GM23338 (cell line): ENCODE measurements around the gene CHTF8. TPM values are rescaled to one million over a fixed set of nuclear protein-coding genes. Genes with fewer than 3 reads are reported as not detected.

ENCODE experiments used
- ATAC-seq: fragments of 200-7000 bp; cut with Tn5 transposase; 3 replicates; pipeline ENCODE4 v1.9.1; 2020
- DNase-seq: peaks from one replicate; pipeline ENCODE4 v3.0.0-alpha.2; 2015; ENCODE audit warnings: low spot score
- H2AFZ ChIP-seq: fragments of 200-600 bp; sonication (generic); 2 replicates; pipeline ENCODE4 v1.8.0; 2016; ENCODE audit warnings: antibody characterized with exemption, mild to moderate bottlenecking, moderate library complexity
- H3F3A ChIP-seq: fragments of 200-600 bp; sonication (generic); replicated peaks from 2 replicates; pipeline ENCODE4 v1.8.0; 2017; ENCODE audit warnings: antibody characterized with exemption, mixed run types, low read depth
- H3K27ac ChIP-seq: fragments of 200-600 bp; sonication (generic); 2 replicates; pipeline ENCODE4 v1.6.1; 2016; ENCODE audit warnings: low read depth
- H3K27me3 ChIP-seq: fragments of 200-600 bp; sonication (generic); 2 replicates; pipeline ENCODE4 v1.8.0; 2016; ENCODE audit warnings: mild to moderate bottlenecking, mixed run types, moderate library complexity; ENCODE audit not compliant: insufficient read depth
- H3K36me3 ChIP-seq: fragments of 200-600 bp; sonication (generic); 2 replicates; pipeline ENCODE4 v1.8.0; 2016; ENCODE audit warnings: mild to moderate bottlenecking; ENCODE audit not compliant: insufficient read depth
- H3K4me1 ChIP-seq: fragments of 200-600 bp; sonication (generic); 2 replicates; pipeline ENCODE4 v1.8.0; 2016; ENCODE audit warnings: mild to moderate bottlenecking, moderate library complexity; ENCODE audit not compliant: insufficient read depth
- H3K4me2 ChIP-seq: fragments of 200-600 bp; sonication (generic); 2 replicates; pipeline ENCODE4 v1.7.1; 2017; ENCODE audit warnings: mixed run types
- H3K4me3 ChIP-seq: fragments of 200-600 bp; sonication (generic); 2 replicates; pipeline ENCODE4 v1.6.1; 2016; ENCODE audit warnings: mixed run types
- H3K79me2 ChIP-seq: fragments of 200-600 bp; sonication (generic); replicated peaks from 2 replicates; pipeline ENCODE4 v1.8.0; 2017; ENCODE audit warnings: mild to moderate bottlenecking; ENCODE audit not compliant: insufficient read depth
- H3K9me2 ChIP-seq: fragments of 200-600 bp; sonication (generic); 2 replicates; pipeline ENCODE4 v1.8.0; 2017; ENCODE audit not compliant: insufficient read depth
- H4K20me1 ChIP-seq: fragments of 200-600 bp; sonication (generic); replicated peaks from 2 replicates; pipeline ENCODE4 v1.8.0; 2017; ENCODE audit warnings: mild to moderate bottlenecking; ENCODE audit not compliant: insufficient read depth
- H3K27ac Mint-ChIP-seq: 2 replicates; pipeline ENCODE4 v1.8.0; 2020; ENCODE audit warnings: inconsistent platforms, mild to moderate bottlenecking, moderate library complexity, mixed read lengths
- H3K27me3 Mint-ChIP-seq: 3 replicates; pipeline ENCODE4 v1.8.0; 2022; ENCODE audit warnings: low read depth, mild to moderate bottlenecking, moderate library complexity, mixed read lengths, inconsistent platforms; ENCODE audit not compliant: insufficient read depth, poor library complexity
- H3K36me3 Mint-ChIP-seq: 3 replicates; pipeline ENCODE4 v1.8.0; 2021; ENCODE audit warnings: low read depth, mild to moderate bottlenecking, inconsistent platforms, moderate library complexity, mixed read lengths
- H3K4me1 Mint-ChIP-seq: 3 replicates; pipeline ENCODE4 v1.8.0; 2020; ENCODE audit warnings: mild to moderate bottlenecking, inconsistent platforms, mixed read lengths
- H3K4me3 Mint-ChIP-seq: 3 replicates; pipeline ENCODE4 v1.8.0; 2021; ENCODE audit warnings: moderate library complexity, mild to moderate bottlenecking, inconsistent platforms, mixed read lengths
- H3K9me3 Mint-ChIP-seq: 3 replicates; pipeline ENCODE4 v1.8.0; 2020; ENCODE audit warnings: moderate library complexity, mild to moderate bottlenecking, inconsistent platforms, mixed read lengths
- CREB1 ChIP-seq: fragments of 250-450 bp; sonication (Bioruptor Pico); IDR thresholded peaks from 2 replicates; pipeline ENCODE4 v1.5.0; 2020; ENCODE audit warnings: low read depth, mild to moderate bottlenecking, moderate library complexity
- CTCF ChIP-seq, 2 experiments: fragments of 200-600 bp in 1 of 2; sonication (generic) in 1 of 2; conservative IDR thresholded peaks; 2 replicates each; pipeline versions ENCODE4 v1.5.1 to v1.6.1; 2016 to 2017; ENCODE audit warnings: antibody characterized with exemption in 2 of 2, low read depth in 2 of 2, mild to moderate bottlenecking in 2 of 2, moderate library complexity in 1 of 2
- ETS1 ChIP-seq: IDR thresholded peaks from 2 replicates; pipeline ENCODE4 v1.6.1; 2016; ENCODE audit warnings: antibody characterized with exemption
- EZH2 ChIP-seq: fragments of 200-600 bp; sonication (generic); IDR thresholded peaks from one replicate; pipeline ENCODE4 v1.8.0; 2017; ENCODE audit warnings: antibody characterized with exemption, mild to moderate bottlenecking, low read depth; ENCODE audit not compliant: unreplicated experiment
- JUNB ChIP-seq: IDR thresholded peaks from one replicate; pipeline ENCODE4 v1.6.1; 2016; ENCODE audit warnings: antibody characterized with exemption; ENCODE audit not compliant: unreplicated experiment
- NANOG ChIP-seq: IDR thresholded peaks from 2 replicates; pipeline ENCODE4 v1.6.1; 2016; ENCODE audit warnings: antibody characterized with exemption, borderline replicate concordance
- POLR2AphosphoS5 ChIP-seq: IDR thresholded peaks from 2 replicates; pipeline ENCODE4 v1.6.1; 2016; ENCODE audit warnings: antibody characterized with exemption, low read depth
- STAT1 ChIP-seq: IDR thresholded peaks from one replicate; pipeline ENCODE4 v1.6.1; 2016; ENCODE audit warnings: antibody characterized with exemption; ENCODE audit not compliant: unreplicated experiment
- ZNF114 ChIP-seq: fragments of 250-450 bp; sonication (Bioruptor Pico); IDR thresholded peaks from 2 replicates; pipeline ENCODE4 v1.5.0; 2020; ENCODE audit warnings: mild to moderate bottlenecking, moderate library complexity
- ZNF331 ChIP-seq: fragments of 250-450 bp; sonication (Bioruptor Pico); IDR thresholded peaks from 2 replicates; pipeline ENCODE4 v1.5.0; 2020; ENCODE audit warnings: low read depth, mild to moderate bottlenecking, moderate library complexity
- polyA plus RNA-seq: library from polyadenylated mRNA; unstranded; fragments of >200 nt; fragmentation: Nextera tagmentation; extraction: Ambion mirVana; gene quantifications from 2 replicates; pipeline ENCODE4 v1.2.1, GENCODE V29; 2016
- total RNA-seq: library from RNA; depleted of rRNA; stranded (reverse); fragments of >200 nt; shearing (Covaris generic); gene quantifications from 2 replicates; pipeline ENCODE4 v1.2.3, GENCODE V29; 2014
- TF ChIP-seq, protein P1 (sequence below): IDR thresholded peaks from one replicate; pipeline ENCODE4 v1.6.1; 2018; ENCODE audit warnings: antibody characterized with exemption; ENCODE audit not compliant: unreplicated experiment

Gene CHTF8
- total and polyA plus RNA-seq, 2 experiments from 2014 or later, result 24.4 to 155 TPM

DNA sequence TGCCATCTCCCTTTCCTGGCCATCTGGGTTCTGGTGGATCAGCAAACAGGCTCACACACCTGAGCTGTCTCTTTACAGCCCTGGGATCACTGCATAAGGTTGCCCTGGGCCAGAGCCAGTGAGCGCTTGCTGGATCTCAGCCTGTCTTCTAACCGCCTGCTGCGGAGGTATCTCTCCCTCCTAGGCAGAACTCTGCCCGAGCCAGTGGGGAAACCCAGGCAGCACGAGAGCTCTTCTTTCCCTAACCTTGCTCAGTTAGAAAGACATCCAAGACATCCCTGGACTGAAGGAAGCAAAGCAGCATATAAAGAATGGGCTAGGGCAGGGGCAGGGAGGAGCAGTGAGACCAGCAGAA lies 20.5 kb downstream of the CHTF8 start:
- Histone ChIP-seq H3K27me3 (no peaks in the 10 kb centered on the region), H3K9me2 (no peaks in the 10 kb centered on the region), H3K4me2 (no peak overlapping the region), H2AFZ (no peak overlapping the region), H3K27ac (peak overlapping the region; percentile 66; the same call in 1 of the 2 replicates), H3K4me1 (peaks cover 23% of the 10 kb centered on the region), H3K79me2 (peaks cover 47% of the 10 kb centered on the region), H3K36me3 (peaks cover 61% of the 10 kb centered on the region), H3F3A (peaks cover 70% of the 10 kb centered on the region), H3K4me3 (no peak overlapping the region), H4K20me1 (peaks cover 10% of the 10 kb centered on the region)
- H3K4me3 Mint-ChIP-seq, result no peak overlapping the region
- ATAC-seq (no peak), DNase-seq (no peak)
- H3K36me3 Mint-ChIP-seq, result peaks cover 87% of the 10 kb centered on the region
- H3K27me3 Mint-ChIP-seq, result peaks cover 24% of the 10 kb centered on the region
- TF ChIP-seq NANOG (no peak), POLR2AphosphoS5 (0 out of 2 replicates have a peak, but pooled peaks have one; percentile 1)
- H3K9me3 Mint-ChIP-seq, result no peaks in the 10 kb centered on the region
- H3K4me1 Mint-ChIP-seq, result peaks cover 42% of the 10 kb centered on the region
- H3K27ac Mint-ChIP-seq, result no peak overlapping the region

DNA sequence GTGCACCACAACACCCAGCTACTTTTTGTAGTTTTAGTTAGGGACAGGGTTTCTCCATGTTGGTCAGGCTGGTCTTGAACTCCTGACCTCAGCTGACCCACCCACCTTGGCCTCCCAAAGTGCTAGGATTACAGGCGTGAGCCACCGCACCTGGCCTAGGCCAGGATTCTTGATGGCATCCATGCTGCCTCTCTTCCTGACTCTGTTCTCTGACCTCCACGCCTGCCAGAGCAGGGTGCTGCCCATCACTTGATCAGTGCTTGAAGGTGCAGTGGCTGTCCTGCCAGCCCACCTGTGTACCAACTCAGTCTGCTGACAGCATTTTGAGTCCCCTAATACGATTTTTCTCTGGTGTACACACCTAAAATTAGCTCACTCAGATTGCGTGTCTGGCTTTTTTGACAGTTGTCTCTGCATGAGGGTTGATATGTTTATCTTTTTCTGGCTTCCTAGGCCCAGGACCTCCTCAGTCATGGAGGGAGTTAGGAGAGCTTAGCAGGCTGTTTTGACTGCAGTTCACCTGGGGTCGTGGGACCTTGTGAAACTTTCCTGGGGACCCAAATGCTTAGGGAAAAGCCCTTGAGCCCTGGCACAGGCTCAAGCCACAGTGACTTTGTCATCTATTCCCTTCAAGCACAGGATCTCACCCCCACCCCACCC lies 21.0 kb downstream of the CHTF8 start:
- H3K4me1 Mint-ChIP-seq, result peaks cover 42% of the 10 kb centered on the region
- no peak overlapping the region; the same call in 2 of the 3 replicates for H3K4me3 Mint-ChIP-seq
- Histone ChIP-seq H3K27ac (0 out of 2 replicates have a peak overlapping the region, but pooled peaks have one; percentile 66), H2AFZ (no peak overlapping the region), H4K20me1 (peaks cover 6% of the 10 kb centered on the region), H3K4me3 (no peak overlapping the region), H3K9me2 (no peaks in the 10 kb centered on the region), H3F3A (peaks cover 65% of the 10 kb centered on the region), H3K27me3 (no peaks in the 10 kb centered on the region), H3K79me2 (peaks cover 51% of the 10 kb centered on the region), H3K4me1 (peaks cover 23% of the 10 kb centered on the region), H3K4me2 (no peak overlapping the region), H3K36me3 (peaks cover 58% of the 10 kb centered on the region)
- H3K27me3 Mint-ChIP-seq, result peaks cover 24% of the 10 kb centered on the region
- DNase-seq, result no peak
- H3K27ac Mint-ChIP-seq, result no peak overlapping the region
- no peak for ATAC-seq
- no peaks in the 10 kb centered on the region for H3K9me3 Mint-ChIP-seq
- TF ChIP-seq JUNB (no peak), ZNF114 (no peak)
- TF ChIP-seq, protein P1, sequence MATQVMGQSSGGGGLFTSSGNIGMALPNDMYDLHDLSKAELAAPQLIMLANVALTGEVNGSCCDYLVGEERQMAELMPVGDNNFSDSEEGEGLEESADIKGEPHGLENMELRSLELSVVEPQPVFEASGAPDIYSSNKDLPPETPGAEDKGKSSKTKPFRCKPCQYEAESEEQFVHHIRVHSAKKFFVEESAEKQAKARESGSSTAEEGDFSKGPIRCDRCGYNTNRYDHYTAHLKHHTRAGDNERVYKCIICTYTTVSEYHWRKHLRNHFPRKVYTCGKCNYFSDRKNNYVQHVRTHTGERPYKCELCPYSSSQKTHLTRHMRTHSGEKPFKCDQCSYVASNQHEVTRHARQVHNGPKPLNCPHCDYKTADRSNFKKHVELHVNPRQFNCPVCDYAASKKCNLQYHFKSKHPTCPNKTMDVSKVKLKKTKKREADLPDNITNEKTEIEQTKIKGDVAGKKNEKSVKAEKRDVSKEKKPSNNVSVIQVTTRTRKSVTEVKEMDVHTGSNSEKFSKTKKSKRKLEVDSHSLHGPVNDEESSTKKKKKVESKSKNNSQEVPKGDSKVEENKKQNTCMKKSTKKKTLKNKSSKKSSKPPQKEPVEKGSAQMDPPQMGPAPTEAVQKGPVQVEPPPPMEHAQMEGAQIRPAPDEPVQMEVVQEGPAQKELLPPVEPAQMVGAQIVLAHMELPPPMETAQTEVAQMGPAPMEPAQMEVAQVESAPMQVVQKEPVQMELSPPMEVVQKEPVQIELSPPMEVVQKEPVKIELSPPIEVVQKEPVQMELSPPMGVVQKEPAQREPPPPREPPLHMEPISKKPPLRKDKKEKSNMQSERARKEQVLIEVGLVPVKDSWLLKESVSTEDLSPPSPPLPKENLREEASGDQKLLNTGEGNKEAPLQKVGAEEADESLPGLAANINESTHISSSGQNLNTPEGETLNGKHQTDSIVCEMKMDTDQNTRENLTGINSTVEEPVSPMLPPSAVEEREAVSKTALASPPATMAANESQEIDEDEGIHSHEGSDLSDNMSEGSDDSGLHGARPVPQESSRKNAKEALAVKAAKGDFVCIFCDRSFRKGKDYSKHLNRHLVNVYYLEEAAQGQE, result no peak
- H3K36me3 Mint-ChIP-seq, result peaks cover 82% of the 10 kb centered on the region

- peaks cover 49% of the 10 kb centered on the region for H3K36me3 ChIP-seq
- peaks cover 23% of the 10 kb centered on the region for H3K4me1 ChIP-seq
- Mint-ChIP-seq H3K27ac (peak overlapping the region; percentile 80), H3K4me3 (peak overlapping the region; percentile 30; the same call in 2 of the 3 replicates), H3K27me3 (peaks cover 28% of the 10 kb centered on the region), H3K36me3 (peaks cover 72% of the 10 kb centered on the region), H3K4me1 (peaks cover 42% of the 10 kb centered on the region), H3K9me3 (no peaks in the 10 kb centered on the region)
- H3F3A ChIP-seq, result peaks cover 56% of the 10 kb centered on the region; the same call in 1 of the 2 replicates
- H3K4me2 ChIP-seq, result no peak overlapping the region
- H2AFZ ChIP-seq, result no peak overlapping the region
- H3K27ac ChIP-seq, result no peak overlapping the region
- peaks cover under 1% of the 10 kb centered on the region for H4K20me1 ChIP-seq
- no peak overlapping the region for H3K4me3 ChIP-seq
- ATAC-seq, result no peak
- H3K27me3 ChIP-seq, result no peaks in the 10 kb centered on the region
- H3K9me2 ChIP-seq, result no peaks in the 10 kb centered on the region
- H3K79me2 ChIP-seq, result peaks cover 51% of the 10 kb centered on the region
- DNase-seq, result no peak
- TF ChIP-seq STAT1 (no peak), CTCF (conservative IDR thresholded peaks at IDR 0.05; ENCODE audit: low read depth in 2 of 2) (no peak), POLR2AphosphoS5 (no peak), ZNF114 (no peak), JUNB (no peak), ETS1 (no peak), EZH2 (no peak), CREB1 (CRISPR knock-in tag) (no peak), ZNF331 (CRISPR knock-in tag) (no peak)
Observed at GRCh38 chr16:69110406-69110805, 22.0 kb downstream of the CHTF8 start.
